Measurements from ENCODE around the gene PRKAR1B. TPM values are rescaled to one million over a fixed set of nuclear protein-coding genes. Genes with fewer than 3 reads are reported as not detected.

The PRKAR1B gene
- total RNA-seq, 1 donor from 2014 or later: 11.8 TPM

- peaks cover 17% of the 10 kb centered on the region for H3K79me2 ChIP-seq (ENCODE audit: low read depth)
- Mint-ChIP-seq H3K36me3 (peaks cover 21% of the 10 kb centered on the region), H3K27ac (no peak overlapping the region), H3K4me3 (no peak overlapping the region), H3K27me3 (ENCODE audit: insufficient read depth, low read depth) (peaks cover 2% of the 10 kb centered on the region), H3K4me1 (no peaks in the 10 kb centered on the region), H3K9me3 (no peaks in the 10 kb centered on the region)
- H3K4me1 ChIP-seq: no peaks in the 10 kb centered on the region
- DNase-seq (ENCODE audit: low spot score): no peak
- no peak overlapping the region for H2AFZ ChIP-seq (replicated peaks)
- no peak overlapping the region for H3K4me2 ChIP-seq
- no peak overlapping the region for H3K9ac ChIP-seq
- TF ChIP-seq CTCF (IDR thresholded peaks at IDR 0.05) (no peak), EZH2 (IDR thresholded peaks at IDR 0.05) (no peak), EZH2phosphoT487 (IDR thresholded peaks at IDR 0.05) (no peak)
- H3K36me3 ChIP-seq: no peaks in the 10 kb centered on the region
- H3F3A ChIP-seq (ENCODE audit: low read depth): no peaks in the 10 kb centered on the region
- H3K9me3 ChIP-seq (ENCODE audit: low read depth): no peaks in the 10 kb centered on the region
- H4K20me1 ChIP-seq (ENCODE audit: low read depth): no peaks in the 10 kb centered on the region
- H3K4me3 ChIP-seq: no peak overlapping the region
- H3K27ac ChIP-seq: no peak overlapping the region
- H3K27me3 ChIP-seq: no peaks in the 10 kb centered on the region
Observed at GRCh38 chr7:742791-743190, 15.7 kb upstream of the PRKAR1B start.

- Histone ChIP-seq H3K27ac (no peak overlapping the region), H3K4me3 (no peak overlapping the region), H3K27me3 (no peaks in the 10 kb centered on the region), H3K36me3 (no peaks in the 10 kb centered on the region), H3K9ac (no peak overlapping the region), H3K4me2 (no peak overlapping the region), H3K79me2 (ENCODE audit: low read depth) (peaks cover 27% of the 10 kb centered on the region), H4K20me1 (ENCODE audit: low read depth) (no peaks in the 10 kb centered on the region), H3K9me3 (ENCODE audit: low read depth) (no peaks in the 10 kb centered on the region), H3F3A (ENCODE audit: low read depth) (no peaks in the 10 kb centered on the region), H2AFZ (replicated peaks) (no peak overlapping the region), H3K4me1 (no peaks in the 10 kb centered on the region)
- Mint-ChIP-seq H3K4me3 (no peak overlapping the region), H3K36me3 (peaks cover 21% of the 10 kb centered on the region), H3K27me3 (ENCODE audit: insufficient read depth, low read depth) (peaks cover 2% of the 10 kb centered on the region), H3K27ac (no peak overlapping the region), H3K4me1 (no peaks in the 10 kb centered on the region), H3K9me3 (no peaks in the 10 kb centered on the region)
- TF ChIP-seq CTCF (IDR thresholded peaks at IDR 0.05): no peak
- no peak for TF ChIP-seq EZH2phosphoT487 (IDR thresholded peaks at IDR 0.05)
- TF ChIP-seq EZH2 (IDR thresholded peaks at IDR 0.05): no peak
- DNase-seq (ENCODE audit: low spot score): no peak
Observed at GRCh38 chr7:741850-742249, 14.8 kb upstream of the PRKAR1B start.

- no peak overlapping the region for H3K27ac Mint-ChIP-seq
- no peaks in the 10 kb centered on the region for H3K27me3 ChIP-seq
- H3K4me1 Mint-ChIP-seq: no peaks in the 10 kb centered on the region
- peaks cover 21% of the 10 kb centered on the region for H3K36me3 Mint-ChIP-seq
- no peaks in the 10 kb centered on the region for H4K20me1 ChIP-seq (ENCODE audit: low read depth)
- no peak overlapping the region for H3K27ac ChIP-seq
- H3F3A ChIP-seq (ENCODE audit: low read depth): no peaks in the 10 kb centered on the region
- no peak overlapping the region for H3K4me3 Mint-ChIP-seq
- H3K4me3 ChIP-seq: no peak overlapping the region
- no peak overlapping the region for H2AFZ ChIP-seq (replicated peaks)
- no peak for DNase-seq (ENCODE audit: low spot score)
- no peak overlapping the region for H3K4me2 ChIP-seq
- no peaks in the 10 kb centered on the region for H3K9me3 Mint-ChIP-seq
- H3K79me2 ChIP-seq (ENCODE audit: low read depth): peaks cover 33% of the 10 kb centered on the region
- no peaks in the 10 kb centered on the region for H3K36me3 ChIP-seq
- H3K27me3 Mint-ChIP-seq (ENCODE audit: insufficient read depth, low read depth): peaks cover 2% of the 10 kb centered on the region
- TF ChIP-seq CTCF (IDR thresholded peaks at IDR 0.05): no peak
- TF ChIP-seq EZH2phosphoT487 (IDR thresholded peaks at IDR 0.05): no peak
- no peak for TF ChIP-seq EZH2 (IDR thresholded peaks at IDR 0.05)
- H3K9me3 ChIP-seq (ENCODE audit: low read depth): no peaks in the 10 kb centered on the region
- H3K9ac ChIP-seq: no peak overlapping the region
- H3K4me1 ChIP-seq: no peaks in the 10 kb centered on the region
Observed at GRCh38 chr7:741191-741671, 14.2 kb upstream of the PRKAR1B start.
